ENCODE results near the gene LITAF.

LITAF gene

GRCh38 chr16:11610580-11610979, 23.9 kb upstream of the LITAF start:
- Histone ChIP-seq H3K9me2 (replicated peaks; ENCODE audit: insufficient read depth, low read length) (no peaks in the 10 kb centered on the region), H3K4me2 (ENCODE audit: low read depth, low read length, poor library complexity, severe bottlenecking) (no peak overlapping the region), H3K79me2 (ENCODE audit: insufficient read depth, low read length) (no peaks in the 10 kb centered on the region), H3K27ac (ENCODE audit: low read depth, low read length) (no peak overlapping the region), H4K20me1 (ENCODE audit: low read depth, low read length) (no peaks in the 10 kb centered on the region), H3F3A (ENCODE audit: insufficient read depth) (no peaks in the 10 kb centered on the region), H2AFZ (ENCODE audit: low read depth, low read length, severe bottlenecking) (no peak overlapping the region), H3K36me3 (ENCODE audit: low read length) (no peaks in the 10 kb centered on the region), H3K4me3 (ENCODE audit: insufficient read depth, low read length, poor library complexity, severe bottlenecking) (no peak overlapping the region), H3K9me3 (ENCODE audit: insufficient read depth, low read length) (no peaks in the 10 kb centered on the region), H3K9ac (ENCODE audit: low read length) (no peak overlapping the region), H3K27me3 (ENCODE audit: low read length) (no peaks in the 10 kb centered on the region)
- TF ChIP-seq CTCF (IDR thresholded peaks at IDR 0.05; ENCODE audit: insufficient read depth, low read length, poor library complexity, severe bottlenecking) (no peak), EZH2phosphoT487 (conservative IDR thresholded peaks at IDR 0.05; ENCODE audit: low read length) (no peak)

- Histone ChIP-seq H3K79me2 (ENCODE audit: insufficient read depth, low read length) (no peaks in the 10 kb centered on the region), H4K20me1 (ENCODE audit: low read depth, low read length) (no peaks in the 10 kb centered on the region), H3K36me3 (ENCODE audit: low read length) (no peaks in the 10 kb centered on the region), H3K27ac (ENCODE audit: low read depth, low read length) (no peak overlapping the region), H3F3A (ENCODE audit: insufficient read depth) (no peaks in the 10 kb centered on the region), H3K9me3 (ENCODE audit: insufficient read depth, low read length) (no peaks in the 10 kb centered on the region), H3K9me2 (replicated peaks; ENCODE audit: insufficient read depth, low read length) (no peaks in the 10 kb centered on the region), H3K9ac (ENCODE audit: low read length) (no peak overlapping the region), H3K4me3 (ENCODE audit: insufficient read depth, low read length, poor library complexity, severe bottlenecking) (no peak overlapping the region), H3K4me2 (ENCODE audit: low read depth, low read length, poor library complexity, severe bottlenecking) (no peak overlapping the region), H2AFZ (ENCODE audit: low read depth, low read length, severe bottlenecking) (no peak overlapping the region), H3K27me3 (ENCODE audit: low read length) (no peaks in the 10 kb centered on the region)
- TF ChIP-seq EZH2phosphoT487 (conservative IDR thresholded peaks at IDR 0.05; ENCODE audit: low read length) (no peak), CTCF (IDR thresholded peaks at IDR 0.05; ENCODE audit: insufficient read depth, low read length, poor library complexity, severe bottlenecking) (no peak)
Observed at GRCh38 chr16:11610121-11610505, 23.4 kb upstream of the LITAF start.

GRCh38 chr16:11609474-11610120, 22.9 kb upstream of the LITAF start:
- Histone ChIP-seq H3K27ac (ENCODE audit: low read depth, low read length) (no peak overlapping the region), H4K20me1 (ENCODE audit: low read depth, low read length) (no peaks in the 10 kb centered on the region), H3K9me2 (replicated peaks; ENCODE audit: insufficient read depth, low read length) (no peaks in the 10 kb centered on the region), H3F3A (ENCODE audit: insufficient read depth) (no peaks in the 10 kb centered on the region), H3K9ac (ENCODE audit: low read length) (no peak overlapping the region), H3K9me3 (ENCODE audit: insufficient read depth, low read length) (no peaks in the 10 kb centered on the region), H3K4me3 (ENCODE audit: insufficient read depth, low read length, poor library complexity, severe bottlenecking) (no peak overlapping the region), H3K79me2 (ENCODE audit: insufficient read depth, low read length) (no peaks in the 10 kb centered on the region), H3K36me3 (ENCODE audit: low read length) (no peaks in the 10 kb centered on the region), H3K27me3 (ENCODE audit: low read length) (no peaks in the 10 kb centered on the region), H3K4me2 (ENCODE audit: low read depth, low read length, poor library complexity, severe bottlenecking) (no peak overlapping the region), H2AFZ (ENCODE audit: low read depth, low read length, severe bottlenecking) (no peak overlapping the region)
- TF ChIP-seq CTCF (IDR thresholded peaks at IDR 0.05; ENCODE audit: insufficient read depth, low read length, poor library complexity, severe bottlenecking) (no peak), EZH2phosphoT487 (conservative IDR thresholded peaks at IDR 0.05; ENCODE audit: low read length) (no peak)

Data from SU-DHL-6 (cell line).